ENCODE measurements around the gene MYO5A. TPM values are rescaled to one million over a fixed set of nuclear protein-coding genes. Genes with fewer than 3 reads are reported as not detected.

Gene MYO5A
- total RNA-seq, 4 donors from 2014 or later = 8.9 to 65.2 (median 12.7) TPM

DNA sequence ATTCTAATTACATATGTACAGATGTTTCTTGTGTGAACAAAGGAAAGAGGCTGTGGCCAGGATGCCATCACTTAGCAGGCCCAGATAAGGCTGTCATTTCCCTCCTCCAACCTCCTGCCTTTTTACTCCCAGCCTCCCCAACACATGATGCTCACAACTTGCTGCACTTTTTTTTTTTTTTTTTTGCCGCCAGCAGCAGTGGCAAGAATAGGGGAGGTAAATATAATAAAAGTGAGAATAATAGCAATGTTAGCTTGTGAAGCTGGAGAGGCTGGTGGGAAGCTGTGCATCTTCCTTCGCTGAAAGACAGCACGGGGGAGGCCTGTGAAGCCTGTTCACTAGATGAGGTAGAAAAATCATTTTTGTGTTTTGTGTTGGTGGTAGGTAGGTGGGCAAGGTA is 190.6 kb downstream of the MYO5A start:
- Histone ChIP-seq H3K4me3 (no peak overlapping the region), H3K27ac (no peak overlapping the region), H3K36me3 (no peaks in the 10 kb centered on the region), H3K27me3 (no peaks in the 10 kb centered on the region), H3K4me1 (no peaks in the 10 kb centered on the region), H3K9me3 (no peaks in the 10 kb centered on the region)
- TF ChIP-seq, protein P1, sequence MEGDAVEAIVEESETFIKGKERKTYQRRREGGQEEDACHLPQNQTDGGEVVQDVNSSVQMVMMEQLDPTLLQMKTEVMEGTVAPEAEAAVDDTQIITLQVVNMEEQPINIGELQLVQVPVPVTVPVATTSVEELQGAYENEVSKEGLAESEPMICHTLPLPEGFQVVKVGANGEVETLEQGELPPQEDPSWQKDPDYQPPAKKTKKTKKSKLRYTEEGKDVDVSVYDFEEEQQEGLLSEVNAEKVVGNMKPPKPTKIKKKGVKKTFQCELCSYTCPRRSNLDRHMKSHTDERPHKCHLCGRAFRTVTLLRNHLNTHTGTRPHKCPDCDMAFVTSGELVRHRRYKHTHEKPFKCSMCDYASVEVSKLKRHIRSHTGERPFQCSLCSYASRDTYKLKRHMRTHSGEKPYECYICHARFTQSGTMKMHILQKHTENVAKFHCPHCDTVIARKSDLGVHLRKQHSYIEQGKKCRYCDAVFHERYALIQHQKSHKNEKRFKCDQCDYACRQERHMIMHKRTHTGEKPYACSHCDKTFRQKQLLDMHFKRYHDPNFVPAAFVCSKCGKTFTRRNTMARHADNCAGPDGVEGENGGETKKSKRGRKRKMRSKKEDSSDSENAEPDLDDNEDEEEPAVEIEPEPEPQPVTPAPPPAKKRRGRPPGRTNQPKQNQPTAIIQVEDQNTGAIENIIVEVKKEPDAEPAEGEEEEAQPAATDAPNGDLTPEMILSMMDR (IDR thresholded peaks at IDR 0.05) = no peak
- TF ChIP-seq POLR2A (IDR thresholded peaks at IDR 0.05) = no peak
- no peak for DNase-seq

DNA sequence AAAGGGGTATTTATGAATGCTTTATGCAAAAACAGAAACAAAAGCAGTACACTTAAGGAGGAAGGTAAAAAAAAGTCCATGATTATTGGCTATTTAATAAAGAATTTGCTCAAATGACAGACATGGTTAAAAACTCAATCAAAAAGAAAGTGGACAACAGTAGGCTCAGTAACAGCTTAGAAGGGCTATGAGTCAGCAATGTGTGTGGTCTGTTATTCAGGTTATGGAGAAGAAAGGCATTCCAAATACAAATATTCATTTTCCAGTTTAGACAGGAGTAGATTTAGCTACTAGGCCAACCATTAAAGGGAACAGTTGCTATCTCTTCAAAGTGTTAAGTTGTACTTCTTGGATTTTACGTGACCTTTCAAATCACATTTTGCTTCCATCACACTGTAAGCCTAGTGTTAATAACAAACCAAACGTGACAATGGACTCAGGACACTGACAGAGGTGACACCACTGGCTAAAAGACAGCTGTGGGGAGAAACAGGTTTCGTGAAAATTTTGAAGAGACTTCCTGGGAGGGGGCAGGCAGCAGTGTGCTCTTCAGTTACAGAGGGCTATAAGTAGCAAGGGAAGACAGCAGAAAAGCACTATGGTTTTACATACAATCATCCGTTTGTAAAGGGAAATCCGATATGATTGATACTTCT is 191.4 kb downstream of the MYO5A start:
- H3K4me3 ChIP-seq = no peak overlapping the region
- H3K27me3 ChIP-seq = no peaks in the 10 kb centered on the region
- no peak overlapping the region for H3K27ac ChIP-seq
- no peaks in the 10 kb centered on the region for H3K36me3 ChIP-seq
- TF ChIP-seq, protein P1 (IDR thresholded peaks at IDR 0.05) = no peak
- TF ChIP-seq POLR2A (IDR thresholded peaks at IDR 0.05) = no peak
- no peaks in the 10 kb centered on the region for H3K9me3 ChIP-seq
- H3K4me1 ChIP-seq = no peaks in the 10 kb centered on the region
- no peak for DNase-seq

DNA sequence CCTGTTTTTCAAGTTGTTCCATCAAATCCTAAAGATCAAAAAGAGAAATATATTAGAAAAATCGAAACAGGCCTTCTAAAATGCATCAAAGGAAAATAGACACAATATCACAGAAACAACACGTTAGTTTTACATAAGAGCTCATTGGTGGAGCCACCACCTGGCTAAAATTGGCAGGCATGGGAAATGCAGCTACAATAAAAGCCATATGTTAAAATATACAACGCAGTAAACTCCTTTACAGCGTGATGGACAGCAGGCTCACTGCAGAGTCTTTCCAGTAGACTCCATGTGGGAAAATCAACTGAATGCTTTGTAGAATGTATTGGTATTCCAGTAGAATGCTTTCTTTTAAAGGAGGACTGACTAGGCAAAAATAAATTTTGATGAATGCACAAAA is 192.2 kb downstream of the MYO5A start:
- no peak for DNase-seq
- Histone ChIP-seq H3K9me3 (no peaks in the 10 kb centered on the region), H3K27me3 (no peaks in the 10 kb centered on the region), H3K4me3 (no peak overlapping the region), H3K4me1 (no peaks in the 10 kb centered on the region), H3K36me3 (no peaks in the 10 kb centered on the region), H3K27ac (no peak overlapping the region)
- TF ChIP-seq, protein P1 (IDR thresholded peaks at IDR 0.05) = peak in 3 of 6 experiments; percentile 29 to 38 (median 37)
- no peak for TF ChIP-seq POLR2A (IDR thresholded peaks at IDR 0.05)

DNA sequence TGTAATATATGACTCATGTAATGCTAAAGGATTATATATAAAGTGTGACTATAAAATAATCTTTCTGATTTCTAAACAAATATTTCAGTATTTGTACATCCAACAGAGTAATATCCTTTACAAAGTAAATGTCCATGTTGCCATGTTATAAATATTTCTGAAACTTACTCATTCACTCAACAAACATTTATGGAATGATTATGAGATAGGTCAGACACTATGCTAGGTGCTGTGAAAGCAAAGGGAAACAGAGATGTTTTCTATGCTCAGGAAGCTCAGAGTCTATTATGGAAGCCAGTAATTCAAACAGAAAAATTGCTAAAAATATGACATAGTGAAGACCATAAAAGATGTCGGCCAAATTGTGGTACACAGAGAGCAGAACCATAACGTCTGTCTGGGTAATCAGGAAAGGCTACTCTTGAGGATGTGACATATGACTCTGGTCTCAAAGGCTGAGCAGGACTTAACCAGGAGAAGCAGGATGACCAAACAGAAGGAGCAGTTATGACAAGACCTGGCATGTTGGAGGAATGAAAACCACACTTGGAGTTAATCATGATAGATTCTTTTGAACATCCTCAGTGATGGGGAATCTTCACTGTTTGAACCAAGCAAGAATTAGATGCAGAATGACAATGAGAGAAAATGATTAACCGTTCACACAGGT is 194.1 kb downstream of the MYO5A start:
- Histone ChIP-seq H3K36me3 (no peaks in the 10 kb centered on the region), H3K4me3 (no peak overlapping the region), H3K9me3 (no peaks in the 10 kb centered on the region), H3K27ac (no peak overlapping the region), H3K4me1 (no peaks in the 10 kb centered on the region), H3K27me3 (no peaks in the 10 kb centered on the region)
- DNase-seq = no peak
- TF ChIP-seq, protein P1 (IDR thresholded peaks at IDR 0.05) = no peak
- no peak for TF ChIP-seq POLR2A (IDR thresholded peaks at IDR 0.05)

DNA sequence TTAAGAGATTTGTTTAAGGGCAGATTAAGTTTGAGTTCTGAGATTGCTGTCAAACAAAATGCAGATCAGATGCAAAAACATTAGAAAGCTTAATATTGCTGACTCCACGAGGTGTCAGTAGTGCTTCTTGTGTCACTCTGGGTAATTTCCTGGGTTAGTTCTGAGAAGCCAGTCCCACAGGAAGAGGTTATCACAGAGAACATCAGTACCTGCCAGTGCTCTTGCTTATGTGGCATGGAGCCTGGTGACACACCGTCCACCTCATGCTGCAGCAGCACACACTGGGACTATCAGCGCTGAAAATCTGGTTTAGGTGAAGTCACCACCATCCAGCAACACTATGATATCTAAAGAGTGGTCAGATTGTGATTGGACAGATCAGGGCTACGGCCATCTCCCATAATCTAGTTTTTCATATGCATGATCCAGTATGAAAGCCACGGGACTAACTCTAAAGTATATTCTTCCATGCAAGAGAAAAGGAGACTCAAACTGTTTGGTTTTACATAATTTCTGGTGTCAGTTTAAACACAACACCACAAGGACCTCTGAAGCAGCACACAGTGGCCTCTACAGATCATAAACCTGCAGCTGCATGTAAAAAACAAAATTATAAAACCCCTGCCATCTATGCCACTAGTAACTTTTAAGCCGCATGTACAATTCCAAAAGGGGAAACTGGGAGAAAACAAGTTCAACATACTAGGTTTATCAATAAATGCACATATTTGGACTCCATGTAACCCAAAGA is 197.0 kb downstream of the MYO5A start:
- TF ChIP-seq, protein P1 (IDR thresholded peaks at IDR 0.05) = peak; percentile 21 to 55 (median 38)
- no peak for TF ChIP-seq POLR2A (IDR thresholded peaks at IDR 0.05)
- peaks cover 0 to 11% (median 0%) of the 10 kb centered on the region in 3 donors for H3K36me3 ChIP-seq
- H3K4me3 ChIP-seq = no peak overlapping the region
- no peak overlapping the region for H3K27ac ChIP-seq
- H3K27me3 ChIP-seq = no peaks in the 10 kb centered on the region
- H3K9me3 ChIP-seq = no peaks in the 10 kb centered on the region
- peak in 2 of 3 donors; percentile 38 to 64 for DNase-seq
- no peaks in the 10 kb centered on the region for H3K4me1 ChIP-seq

Data from Peyer's patch (tissue), 4 donors.